Lower leg skin (tissue), 3 donors: ENCODE data around the gene NMNAT3.

ENCODE experiments used
- POLR2A ChIP-seq, 2 donors: fragments of 450-650 bp; IDR thresholded peaks; one replicate each; pipeline ENCODE4 v1.6.1; 2016 to 2017; ENCODE audit warnings: antibody characterized with exemption in 2 of 2, mild to moderate bottlenecking in 1 of 2, moderate library complexity in 1 of 2
- TF ChIP-seq, protein P1 (sequence below), 3 donors: fragments of 450-650 bp; IDR thresholded peaks; one replicate each; pipeline ENCODE4 v1.5.1; 2016; ENCODE audit warnings: antibody characterized with exemption in 3 of 3, mild to moderate bottlenecking in 3 of 3, moderate library complexity in 2 of 3

DNA sequence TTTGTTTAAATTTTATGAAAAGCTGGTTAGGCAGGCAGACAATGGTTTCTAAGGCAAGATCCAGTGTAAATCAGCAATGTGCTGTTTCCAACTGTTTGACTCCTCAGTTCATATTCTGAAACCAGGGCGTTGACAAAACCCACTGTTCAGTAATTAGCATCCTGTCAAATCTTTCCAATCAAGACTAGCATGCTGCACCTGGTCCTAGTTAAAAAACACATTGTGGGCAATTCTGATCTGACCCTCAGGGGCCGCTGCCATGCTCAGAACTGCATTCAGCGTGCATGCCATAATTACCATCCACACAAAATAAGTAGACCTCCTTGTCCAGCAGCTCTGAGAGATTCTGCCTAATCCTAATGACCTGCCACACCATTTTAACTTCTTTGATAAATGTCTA, 117.4 kb downstream of the NMNAT3 start:
- TF ChIP-seq, protein P1, sequence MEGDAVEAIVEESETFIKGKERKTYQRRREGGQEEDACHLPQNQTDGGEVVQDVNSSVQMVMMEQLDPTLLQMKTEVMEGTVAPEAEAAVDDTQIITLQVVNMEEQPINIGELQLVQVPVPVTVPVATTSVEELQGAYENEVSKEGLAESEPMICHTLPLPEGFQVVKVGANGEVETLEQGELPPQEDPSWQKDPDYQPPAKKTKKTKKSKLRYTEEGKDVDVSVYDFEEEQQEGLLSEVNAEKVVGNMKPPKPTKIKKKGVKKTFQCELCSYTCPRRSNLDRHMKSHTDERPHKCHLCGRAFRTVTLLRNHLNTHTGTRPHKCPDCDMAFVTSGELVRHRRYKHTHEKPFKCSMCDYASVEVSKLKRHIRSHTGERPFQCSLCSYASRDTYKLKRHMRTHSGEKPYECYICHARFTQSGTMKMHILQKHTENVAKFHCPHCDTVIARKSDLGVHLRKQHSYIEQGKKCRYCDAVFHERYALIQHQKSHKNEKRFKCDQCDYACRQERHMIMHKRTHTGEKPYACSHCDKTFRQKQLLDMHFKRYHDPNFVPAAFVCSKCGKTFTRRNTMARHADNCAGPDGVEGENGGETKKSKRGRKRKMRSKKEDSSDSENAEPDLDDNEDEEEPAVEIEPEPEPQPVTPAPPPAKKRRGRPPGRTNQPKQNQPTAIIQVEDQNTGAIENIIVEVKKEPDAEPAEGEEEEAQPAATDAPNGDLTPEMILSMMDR (IDR thresholded peaks at IDR 0.05) = no peak
- no peak for TF ChIP-seq POLR2A (IDR thresholded peaks at IDR 0.05)
